ENCODE data around the gene CENPM. TPM values are rescaled to one million over a fixed set of nuclear protein-coding genes. Genes with fewer than 3 reads are reported as not detected.

CENPM gene
- total and polyA plus RNA-seq, 2 experiments from 2014 or later, result 50.0 to 61.6 TPM

DNA sequence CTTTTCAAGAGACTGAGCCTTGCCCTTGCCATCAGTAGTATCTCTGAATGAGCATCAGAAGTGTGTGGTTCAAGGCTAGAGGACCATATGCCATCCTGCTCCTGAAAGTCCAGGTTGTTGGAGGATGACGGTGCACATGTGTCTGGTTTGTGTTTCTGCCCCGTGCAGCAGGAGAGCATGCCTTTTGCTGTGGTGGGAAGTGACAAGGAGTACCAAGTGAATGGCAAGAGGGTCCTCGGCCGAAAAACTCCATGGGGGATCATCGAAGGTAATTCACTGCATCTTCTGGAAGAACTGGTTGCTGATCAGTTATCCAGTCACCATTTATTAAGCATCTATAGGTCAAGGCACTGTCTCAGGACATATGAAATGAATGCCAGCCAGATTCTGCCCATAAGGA, 45.5 kb upstream of the CENPM start:
- TF ChIP-seq POLR2AphosphoS5 (IDR thresholded peaks at IDR 0.05; ENCODE audit: low read depth) (no peak), CREB1 (CRISPR knock-in tag; IDR thresholded peaks at IDR 0.05; ENCODE audit: low read depth) (no peak), ZNF114 (CRISPR knock-in tag; IDR thresholded peaks at IDR 0.05) (no peak), ZNF331 (CRISPR knock-in tag; IDR thresholded peaks at IDR 0.05; ENCODE audit: low read depth) (no peak), EZH2 (IDR thresholded peaks at IDR 0.05; ENCODE audit: low read depth, unreplicated experiment) (no peak), EZH2phosphoT487 (IDR thresholded peaks at IDR 0.05; ENCODE audit: unreplicated experiment) (no peak), STAT1 (IDR thresholded peaks at IDR 0.05; ENCODE audit: unreplicated experiment) (no peak), JUNB (IDR thresholded peaks at IDR 0.05; ENCODE audit: unreplicated experiment) (no peak), NANOG (IDR thresholded peaks at IDR 0.05; ENCODE audit: borderline replicate concordance) (no peak)
- Histone ChIP-seq H3K27ac (ENCODE audit: low read depth) (no peak overlapping the region), H3K4me2 (no peak overlapping the region), H3K27me3 (ENCODE audit: insufficient read depth) (no peaks in the 10 kb centered on the region), H3F3A (replicated peaks; ENCODE audit: low read depth) (no peaks in the 10 kb centered on the region), H3K4me1 (ENCODE audit: insufficient read depth) (no peaks in the 10 kb centered on the region), H3K36me3 (ENCODE audit: insufficient read depth) (no peaks in the 10 kb centered on the region), H2AFZ (no peak overlapping the region), H3K79me2 (replicated peaks; ENCODE audit: insufficient read depth) (no peaks in the 10 kb centered on the region), H3K4me3 (no peak overlapping the region), H3K9me2 (ENCODE audit: insufficient read depth) (no peaks in the 10 kb centered on the region), H4K20me1 (replicated peaks; ENCODE audit: insufficient read depth) (no peaks in the 10 kb centered on the region; the same call in 1 of the 2 replicates)
- no peaks in the 10 kb centered on the region for H3K9me3 Mint-ChIP-seq
- no peak overlapping the region for H3K27ac Mint-ChIP-seq
- DNase-seq (ENCODE audit: low spot score) (no peak), ATAC-seq (no peak)
- H3K4me3 Mint-ChIP-seq, result no peak overlapping the region
- H3K27me3 Mint-ChIP-seq (ENCODE audit: insufficient read depth, low read depth, poor library complexity), result peaks cover 1% of the 10 kb centered on the region
- H3K4me1 Mint-ChIP-seq, result peaks cover 2% of the 10 kb centered on the region; the same call in 2 of the 3 replicates
- peaks cover 23% of the 10 kb centered on the region for H3K36me3 Mint-ChIP-seq (ENCODE audit: low read depth)

- H3K36me3 ChIP-seq (ENCODE audit: insufficient read depth), result no peaks in the 10 kb centered on the region
- H3K36me3 Mint-ChIP-seq (ENCODE audit: low read depth), result peaks cover 30% of the 10 kb centered on the region
- TF ChIP-seq EZH2 (IDR thresholded peaks at IDR 0.05; ENCODE audit: low read depth, unreplicated experiment) (no peak), NANOG (IDR thresholded peaks at IDR 0.05; ENCODE audit: borderline replicate concordance) (no peak), POLR2AphosphoS5 (IDR thresholded peaks at IDR 0.05; ENCODE audit: low read depth) (no peak), EZH2phosphoT487 (IDR thresholded peaks at IDR 0.05; ENCODE audit: unreplicated experiment) (no peak), STAT1 (IDR thresholded peaks at IDR 0.05; ENCODE audit: unreplicated experiment) (no peak), REST (IDR thresholded peaks at IDR 0.05; ENCODE audit: unreplicated experiment) (no peak)
- TF ChIP-seq, protein P1, sequence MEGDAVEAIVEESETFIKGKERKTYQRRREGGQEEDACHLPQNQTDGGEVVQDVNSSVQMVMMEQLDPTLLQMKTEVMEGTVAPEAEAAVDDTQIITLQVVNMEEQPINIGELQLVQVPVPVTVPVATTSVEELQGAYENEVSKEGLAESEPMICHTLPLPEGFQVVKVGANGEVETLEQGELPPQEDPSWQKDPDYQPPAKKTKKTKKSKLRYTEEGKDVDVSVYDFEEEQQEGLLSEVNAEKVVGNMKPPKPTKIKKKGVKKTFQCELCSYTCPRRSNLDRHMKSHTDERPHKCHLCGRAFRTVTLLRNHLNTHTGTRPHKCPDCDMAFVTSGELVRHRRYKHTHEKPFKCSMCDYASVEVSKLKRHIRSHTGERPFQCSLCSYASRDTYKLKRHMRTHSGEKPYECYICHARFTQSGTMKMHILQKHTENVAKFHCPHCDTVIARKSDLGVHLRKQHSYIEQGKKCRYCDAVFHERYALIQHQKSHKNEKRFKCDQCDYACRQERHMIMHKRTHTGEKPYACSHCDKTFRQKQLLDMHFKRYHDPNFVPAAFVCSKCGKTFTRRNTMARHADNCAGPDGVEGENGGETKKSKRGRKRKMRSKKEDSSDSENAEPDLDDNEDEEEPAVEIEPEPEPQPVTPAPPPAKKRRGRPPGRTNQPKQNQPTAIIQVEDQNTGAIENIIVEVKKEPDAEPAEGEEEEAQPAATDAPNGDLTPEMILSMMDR (conservative IDR thresholded peaks at IDR 0.05; ENCODE audit: low read depth in 2 of 2), result no peak
- TF ChIP-seq, protein P2, sequence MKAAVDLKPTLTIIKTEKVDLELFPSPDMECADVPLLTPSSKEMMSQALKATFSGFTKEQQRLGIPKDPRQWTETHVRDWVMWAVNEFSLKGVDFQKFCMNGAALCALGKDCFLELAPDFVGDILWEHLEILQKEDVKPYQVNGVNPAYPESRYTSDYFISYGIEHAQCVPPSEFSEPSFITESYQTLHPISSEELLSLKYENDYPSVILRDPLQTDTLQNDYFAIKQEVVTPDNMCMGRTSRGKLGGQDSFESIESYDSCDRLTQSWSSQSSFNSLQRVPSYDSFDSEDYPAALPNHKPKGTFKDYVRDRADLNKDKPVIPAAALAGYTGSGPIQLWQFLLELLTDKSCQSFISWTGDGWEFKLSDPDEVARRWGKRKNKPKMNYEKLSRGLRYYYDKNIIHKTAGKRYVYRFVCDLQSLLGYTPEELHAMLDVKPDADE (IDR thresholded peaks at IDR 0.05), result no peak
These were observed 44.2 kb upstream of the CENPM start for GRCh38 chr22:41991111-41991510.

More at GRCh38 chr22:41991111-41991510, 44.2 kb upstream of the CENPM start:
- Mint-ChIP-seq H3K27ac (no peak overlapping the region), H3K4me3 (no peak overlapping the region), H3K9me3 (no peaks in the 10 kb centered on the region), H3K4me1 (no peaks in the 10 kb centered on the region), H3K27me3 (ENCODE audit: insufficient read depth, low read depth, poor library complexity) (no peaks in the 10 kb centered on the region)
- Histone ChIP-seq H3K9me2 (ENCODE audit: insufficient read depth) (no peaks in the 10 kb centered on the region), H3K4me3 (no peak overlapping the region), H2AFZ (no peak overlapping the region), H3K4me1 (ENCODE audit: insufficient read depth) (no peaks in the 10 kb centered on the region), H3K27me3 (ENCODE audit: insufficient read depth) (no peaks in the 10 kb centered on the region), H3K27ac (ENCODE audit: low read depth) (no peak overlapping the region), H3K79me2 (replicated peaks; ENCODE audit: insufficient read depth) (no peaks in the 10 kb centered on the region), H3K4me2 (no peak overlapping the region), H3F3A (replicated peaks; ENCODE audit: low read depth) (no peaks in the 10 kb centered on the region), H4K20me1 (replicated peaks; ENCODE audit: insufficient read depth) (no peaks in the 10 kb centered on the region; the same call in 1 of the 2 replicates)
- DNase-seq (ENCODE audit: low spot score), result no peak
- no peak for ATAC-seq

Data from GM23338 (cell line).